Fibroblast of the aortic adventitia (primary cell): ENCODE data around the gene HAUS7. TPM values are rescaled to one million over a fixed set of nuclear protein-coding genes. Genes with fewer than 3 reads are reported as not detected.

Experiments
- DNase-seq: peaks from one replicate; pipeline ENCODE4 v3.0.0-alpha.2; 2010; ENCODE audit warnings: low read depth
- H3K4me3 ChIP-seq: 2 replicates; pipeline ENCODE4 v1.5.1; 2011; ENCODE audit warnings: low read depth, mild to moderate bottlenecking, control low read depth, low read length, moderate library complexity
- total RNA-seq: library from RNA; depleted of rRNA; stranded (reverse); fragments of >200 nt; gene quantifications from 2 replicates; pipeline ENCODE4 v1.2.3, GENCODE V29; 2012; ENCODE audit warnings: low replicate concordance
- TF ChIP-seq, protein P1 (sequence below): IDR thresholded peaks from 2 replicates; pipeline ENCODE4 v1.5.1; 2011; ENCODE audit warnings: mild to moderate bottlenecking, low read length, control low read depth, inconsistent platforms; ENCODE audit not compliant: insufficient read depth

Gene HAUS7
- 16.4 and 16.5 TPM in 2 replicates for total RNA-seq

DNA sequence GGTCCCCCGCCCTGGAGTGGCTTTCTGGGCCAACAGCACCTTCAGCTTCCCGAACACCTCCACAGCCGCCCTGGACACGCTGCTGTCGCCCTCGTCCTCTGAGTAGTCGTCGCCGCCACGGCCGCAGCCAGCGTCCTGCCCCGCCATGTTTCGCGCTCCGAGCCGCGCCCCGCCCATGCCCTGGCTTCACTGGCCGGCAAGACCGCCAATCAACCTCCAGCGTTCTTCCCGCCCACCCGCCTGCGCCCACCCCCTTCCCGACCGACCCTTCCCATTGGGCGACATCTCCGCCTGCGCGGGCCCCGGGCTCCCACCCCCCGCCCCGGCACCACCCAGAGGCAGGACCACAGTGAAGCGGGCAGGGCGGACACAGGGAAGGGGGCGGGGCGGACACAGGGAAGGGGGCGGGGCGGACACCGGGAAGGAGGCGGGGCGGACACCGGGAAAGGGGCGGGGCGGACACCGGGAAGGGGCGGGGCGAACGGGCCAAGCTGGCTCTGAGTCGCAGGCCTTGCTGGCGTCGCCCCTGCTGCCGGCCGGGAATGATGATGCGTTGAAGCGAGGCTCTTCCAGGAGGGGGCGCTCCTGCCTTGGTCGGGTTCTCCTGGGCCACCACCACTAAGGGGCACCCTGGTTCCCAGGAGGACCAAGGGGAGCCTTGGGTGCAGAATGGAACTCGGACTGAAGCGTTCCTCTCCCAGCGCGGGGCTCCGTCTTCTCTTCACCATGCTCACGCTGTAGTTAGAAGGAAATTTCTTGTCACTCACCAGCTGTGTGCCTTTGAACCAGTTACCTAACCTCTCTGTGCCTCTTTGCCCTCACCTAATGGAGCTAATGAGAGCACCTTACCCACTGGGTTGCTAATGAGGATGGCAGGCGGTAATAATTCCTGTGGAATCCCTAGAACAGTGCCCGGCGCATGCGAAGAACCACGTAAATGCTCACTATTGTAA lies at the start of gene HAUS7:
TSS of gene HAUS7 (minus strand) at position 166 of the 953 bp plus-strand sequence. CDS start at position 147, 19 bp downstream.
- DNase-seq: peak; percentile 86
- peak within 1 kb of the TSS; percentile 72 for H3K4me3 ChIP-seq
- TF ChIP-seq, protein P1, sequence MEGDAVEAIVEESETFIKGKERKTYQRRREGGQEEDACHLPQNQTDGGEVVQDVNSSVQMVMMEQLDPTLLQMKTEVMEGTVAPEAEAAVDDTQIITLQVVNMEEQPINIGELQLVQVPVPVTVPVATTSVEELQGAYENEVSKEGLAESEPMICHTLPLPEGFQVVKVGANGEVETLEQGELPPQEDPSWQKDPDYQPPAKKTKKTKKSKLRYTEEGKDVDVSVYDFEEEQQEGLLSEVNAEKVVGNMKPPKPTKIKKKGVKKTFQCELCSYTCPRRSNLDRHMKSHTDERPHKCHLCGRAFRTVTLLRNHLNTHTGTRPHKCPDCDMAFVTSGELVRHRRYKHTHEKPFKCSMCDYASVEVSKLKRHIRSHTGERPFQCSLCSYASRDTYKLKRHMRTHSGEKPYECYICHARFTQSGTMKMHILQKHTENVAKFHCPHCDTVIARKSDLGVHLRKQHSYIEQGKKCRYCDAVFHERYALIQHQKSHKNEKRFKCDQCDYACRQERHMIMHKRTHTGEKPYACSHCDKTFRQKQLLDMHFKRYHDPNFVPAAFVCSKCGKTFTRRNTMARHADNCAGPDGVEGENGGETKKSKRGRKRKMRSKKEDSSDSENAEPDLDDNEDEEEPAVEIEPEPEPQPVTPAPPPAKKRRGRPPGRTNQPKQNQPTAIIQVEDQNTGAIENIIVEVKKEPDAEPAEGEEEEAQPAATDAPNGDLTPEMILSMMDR: peak; percentile 68

DNA sequence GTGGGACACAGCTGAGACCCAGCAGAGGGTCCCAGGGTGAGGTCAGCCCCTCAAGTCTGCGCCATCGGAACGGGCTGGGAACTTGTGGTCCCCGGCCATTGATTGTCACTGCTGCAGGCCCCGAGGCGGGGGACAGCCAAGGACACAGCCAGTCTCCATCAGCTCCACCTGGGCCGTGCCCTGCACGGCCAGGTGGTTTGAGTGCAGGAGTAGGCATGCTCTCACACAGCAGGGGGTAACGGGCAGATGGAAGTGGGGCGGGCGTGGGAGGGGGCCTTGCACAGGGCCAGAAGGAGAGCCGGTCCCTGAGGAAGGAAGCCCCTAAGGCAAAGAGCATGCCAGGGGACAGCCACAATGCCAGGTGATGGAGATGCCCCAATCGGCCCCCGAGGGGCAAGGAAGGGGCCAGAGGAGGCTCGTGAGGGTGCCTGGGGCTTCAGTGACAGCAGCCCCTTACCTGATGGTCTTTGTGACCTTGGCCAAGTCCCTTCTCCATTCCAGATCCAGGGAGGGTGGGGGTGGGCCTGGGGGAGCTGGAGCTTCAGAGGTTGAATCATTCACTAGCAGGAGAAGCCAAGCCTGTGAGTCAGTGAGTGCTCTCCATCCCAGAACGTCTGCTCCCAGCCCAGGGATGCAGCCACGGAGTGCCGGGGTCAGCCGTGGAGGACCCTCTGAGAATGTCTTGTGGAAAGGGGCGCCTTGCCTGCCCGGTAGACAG lies 49.4 kb upstream of the HAUS7 start:
- DNase-seq: peak; percentile 37
- H3K4me3 ChIP-seq: no peak overlapping the region
- TF ChIP-seq, protein P1: no peak

DNA sequence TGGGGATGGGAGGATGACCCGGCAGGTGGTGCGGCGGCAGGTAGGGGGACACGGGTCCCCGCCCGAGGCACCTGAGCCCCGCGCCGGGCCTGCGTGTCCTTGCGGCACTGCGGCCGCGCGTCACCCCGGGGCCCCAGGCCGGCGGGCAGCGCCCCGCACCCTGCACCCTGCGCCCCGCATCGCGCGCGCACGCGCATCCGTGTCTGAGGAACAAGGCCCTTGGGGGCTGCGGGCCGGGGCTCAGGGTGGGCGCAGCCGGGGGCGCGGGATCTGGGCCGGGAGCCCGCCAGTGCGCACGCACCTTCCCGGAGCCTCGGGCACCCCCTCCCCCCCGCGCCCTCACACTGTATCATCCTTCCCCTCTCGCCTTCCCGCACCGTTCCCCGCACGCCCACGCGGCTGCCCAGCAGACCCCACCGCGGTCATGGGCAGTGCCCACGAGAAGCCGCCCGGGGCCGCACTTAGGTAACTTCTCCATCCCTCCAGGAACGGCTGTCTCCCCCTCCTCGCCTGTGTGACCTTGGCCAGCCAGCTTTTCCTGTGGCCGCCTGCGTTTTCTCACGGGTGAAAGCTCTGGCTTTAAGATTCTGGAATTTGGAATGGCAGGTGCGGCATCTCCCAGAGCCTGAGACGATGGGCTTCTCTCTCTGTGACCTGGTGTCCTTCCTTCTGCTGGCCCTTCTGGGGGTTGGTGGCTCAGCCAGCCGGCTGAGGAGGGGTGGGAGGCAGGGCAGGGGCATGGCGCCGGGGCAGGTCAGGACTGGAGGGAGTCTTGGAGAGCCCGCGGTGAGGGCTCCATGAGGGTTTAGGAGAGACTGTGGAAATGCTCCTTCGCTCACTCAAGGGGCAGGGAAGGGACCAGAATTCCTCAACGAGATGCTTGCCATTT lies 47.8 kb upstream of the HAUS7 start:
- no peak overlapping the region for H3K4me3 ChIP-seq
- DNase-seq: no peak
- TF ChIP-seq, protein P1: no peak

DNA sequence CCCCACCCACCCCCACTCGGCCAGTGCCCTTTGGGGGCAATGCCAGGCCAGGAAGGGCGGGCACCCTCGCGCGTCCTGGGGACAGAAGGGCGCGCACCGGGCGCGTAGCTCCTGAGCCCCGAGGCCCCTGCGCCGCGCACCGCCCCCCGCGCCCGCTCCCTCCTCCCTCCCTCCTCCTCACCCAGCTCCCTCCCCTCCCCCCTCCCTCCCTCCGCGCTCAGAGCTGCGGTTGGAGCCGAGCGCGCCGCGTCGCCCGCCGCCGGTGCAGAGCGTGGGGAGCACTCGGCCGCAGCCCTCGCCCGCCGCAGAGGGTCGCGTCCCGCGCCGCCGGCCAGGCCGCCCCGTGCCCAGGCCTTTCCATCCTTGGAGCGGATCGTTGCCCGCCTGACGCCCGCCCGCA lies 47.0 kb upstream of the HAUS7 start, which contains the start of gene ATP2B3:
TSS of gene ATP2B3 (plus strand) at position 220 of the 400 bp plus-strand sequence. CDS start 18,606 bp downstream, outside the sequence.
- TF ChIP-seq, protein P1: no peak
- no peak for DNase-seq
- no peak within 1 kb of the TSS for H3K4me3 ChIP-seq

DNA sequence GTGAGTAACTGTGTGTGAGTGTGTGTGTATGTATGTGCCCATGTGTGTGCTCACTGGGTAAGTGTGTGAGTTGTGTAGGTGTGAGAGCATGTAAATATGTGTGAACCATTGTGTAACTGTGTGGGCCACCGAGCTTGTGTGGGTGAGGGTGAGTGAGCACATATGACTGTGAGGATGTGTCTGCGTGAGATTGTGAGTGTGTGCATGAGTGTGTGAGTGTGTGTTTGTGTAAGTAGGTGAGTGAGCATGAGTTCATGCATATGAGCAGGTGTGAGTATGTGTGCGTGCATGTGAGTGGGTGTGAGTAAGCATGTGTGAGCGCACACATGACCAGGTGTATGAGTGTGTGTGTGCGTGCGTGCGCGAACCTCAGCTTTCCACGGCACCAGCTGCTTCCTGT lies 45.7 kb upstream of the HAUS7 start:
- H3K4me3 ChIP-seq: no peak overlapping the region
- no peak for DNase-seq
- TF ChIP-seq, protein P1: no peak

DNA sequence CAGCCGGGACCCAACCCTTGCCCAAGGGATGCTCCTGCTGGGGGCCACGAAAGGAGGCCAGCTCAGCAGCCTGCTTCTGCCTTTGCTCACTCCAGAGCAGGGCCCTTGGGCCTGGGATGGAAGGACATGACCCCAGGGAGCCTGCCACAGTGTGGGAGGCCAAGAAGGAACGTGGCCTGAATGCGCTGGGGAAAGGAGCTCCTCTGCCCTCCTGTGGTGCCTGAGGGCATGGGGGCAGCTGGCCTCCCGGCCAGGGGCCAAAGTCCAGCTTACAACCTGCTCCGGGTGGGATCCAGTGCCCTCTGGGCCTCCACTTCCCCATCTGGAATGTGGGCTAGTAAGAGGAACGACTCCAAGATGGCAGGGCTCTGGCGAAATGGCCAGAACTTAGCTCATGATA lies 45.1 kb upstream of the HAUS7 start:
- TF ChIP-seq, protein P1: no peak
- H3K4me3 ChIP-seq: no peak overlapping the region
- DNase-seq: peak; percentile 10
